Measurements from ENCODE around the gene STPG4.
"Not testable (repeated sequence)": the region's sequence is repeated elsewhere in the genome, so short reads cannot be mapped to it uniquely, and the experiment has no call there.

Gene STPG4

GRCh38 chr2:47172922-47173695 is 18.0 kb upstream of the STPG4 start:
- DNase-seq: no peak

- no peak for DNase-seq
Observed at GRCh38 chr2:47172156-47172921, 17.2 kb upstream of the STPG4 start.

- no peak for DNase-seq
Observed at GRCh38 chr2:47169784-47170183, 14.7 kb upstream of the STPG4 start.

- not testable (repeated sequence) for DNase-seq
Observed at GRCh38 chr2:47168895-47169294, 13.8 kb upstream of the STPG4 start.

- no peak for DNase-seq
Observed at GRCh38 chr2:47167149-47167548, 12.0 kb upstream of the STPG4 start.

- no peak for DNase-seq
Observed at GRCh38 chr2:47165001-47165555, 10.0 kb upstream of the STPG4 start.

- no peak for DNase-seq
Observed at GRCh38 chr2:47162780-47163179, 7.7 kb upstream of the STPG4 start.

GRCh38 chr2:47161475-47161874 is 6.4 kb upstream of the STPG4 start:
- DNase-seq: no peak

GRCh38 chr2:47160660-47161059 is 5.6 kb upstream of the STPG4 start:
- DNase-seq: no peak

- DNase-seq: no peak
Observed at GRCh38 chr2:47160211-47160610, 5.1 kb upstream of the STPG4 start.

GRCh38 chr2:47159627-47160026 is 4.5 kb upstream of the STPG4 start:
- no peak for DNase-seq

GRCh38 chr2:47158576-47158975 is 3.5 kb upstream of the STPG4 start:
- no peak for DNase-seq

- DNase-seq: no peak
Observed at GRCh38 chr2:47152803-47153202, 2.3 kb downstream of the STPG4 start.

- DNase-seq: no peak
Observed at GRCh38 chr2:47150175-47150574, 4.9 kb downstream of the STPG4 start.

- DNase-seq: no peak
Observed at GRCh38 chr2:47147021-47147420, 8.1 kb downstream of the STPG4 start.

GRCh38 chr2:47145466-47145865 is 9.6 kb downstream of the STPG4 start:
- no peak for DNase-seq

- no peak for DNase-seq
Observed at GRCh38 chr2:47141520-47141919, 13.6 kb downstream of the STPG4 start.

- DNase-seq: no peak
Observed at GRCh38 chr2:47134386-47135090, 20.6 kb downstream of the STPG4 start.

- no peak for DNase-seq
Observed at GRCh38 chr2:47133046-47133445, 22.1 kb downstream of the STPG4 start.

- DNase-seq: no peak
Observed at GRCh38 chr2:47129191-47129706, 25.9 kb downstream of the STPG4 start.

- DNase-seq: no peak
Observed at GRCh38 chr2:47128705-47129104, 26.4 kb downstream of the STPG4 start.

GRCh38 chr2:47127862-47128543 is 27.1 kb downstream of the STPG4 start:
- DNase-seq: no peak

GRCh38 chr2:47126783-47127182 is 28.3 kb downstream of the STPG4 start:
- no peak for DNase-seq

Measured in activated CD8-positive, alpha-beta memory T cell treated with anti-CD3 and anti-CD28 coated beads, Interleukin-2, amount 50 U/mL, for 4 hours (primary cell).